Neural cell (in vitro differentiated cells): ENCODE measurements around the gene HIBADH.

Experiments used
- EZH2 ChIP-seq: fragments of 200-600, 300-800 bp; shearing (Covaris generic), sonication (generic); IDR thresholded peaks from 2 replicates; pipeline ENCODE4 v1.6.1; 2014; ENCODE audit warnings: antibody characterized with exemption, low read length, borderline replicate concordance, mild to moderate bottlenecking; ENCODE audit not compliant: insufficient read depth, poor library complexity, severe bottlenecking
- POLR2AphosphoS5 ChIP-seq: IDR thresholded peaks from 2 replicates; pipeline ENCODE4 v1.6.1; 2012
- RAD21 ChIP-seq: fragments of 450-650 bp; conservative IDR thresholded peaks from 2 replicates; pipeline ENCODE4 v1.6.1; 2014; ENCODE audit warnings: antibody characterized with exemption, mild to moderate bottlenecking, moderate library complexity
- TAF1 ChIP-seq: IDR thresholded peaks from 2 replicates; pipeline ENCODE4 v1.6.1; 2012; ENCODE audit warnings: low read depth
- TF ChIP-seq, protein P1 (sequence below): fragments of 450-650 bp; IDR thresholded peaks from 2 replicates; pipeline ENCODE4 v1.5.1; 2014; ENCODE audit warnings: antibody characterized with exemption, mild to moderate bottlenecking, moderate library complexity; ENCODE audit not compliant: poor library complexity, severe bottlenecking
- TF ChIP-seq, protein P2 (sequence below): IDR thresholded peaks from 2 replicates; pipeline ENCODE4 v1.6.1; 2012; ENCODE audit warnings: borderline replicate concordance

DNA sequence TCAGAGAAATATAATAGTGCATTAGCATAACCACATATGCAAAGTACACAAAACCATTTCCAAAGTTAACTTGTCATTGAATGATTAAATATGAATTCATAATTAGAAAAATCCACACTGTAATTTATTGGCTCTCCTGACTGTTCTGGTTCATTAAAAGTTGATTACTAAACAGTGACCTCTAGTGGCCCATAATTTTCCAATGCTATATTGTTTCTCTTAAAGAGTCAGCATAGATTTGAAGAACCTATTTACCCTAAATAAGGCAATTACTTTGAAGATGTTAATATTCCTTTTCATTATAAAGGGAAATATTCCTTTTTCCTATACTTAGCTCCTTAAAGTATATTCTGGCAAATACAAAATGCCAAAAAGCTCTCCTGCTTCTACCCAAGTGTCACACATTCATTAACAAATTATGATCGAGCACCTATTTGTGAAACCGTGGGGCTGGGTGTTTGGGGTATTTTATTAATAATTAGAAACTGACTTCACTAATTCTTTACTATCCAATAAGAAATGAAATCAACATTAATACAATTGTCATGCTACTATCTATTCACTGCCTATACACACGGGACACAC lies 86.2 kb downstream of the HIBADH start:
- TF ChIP-seq, protein P1, sequence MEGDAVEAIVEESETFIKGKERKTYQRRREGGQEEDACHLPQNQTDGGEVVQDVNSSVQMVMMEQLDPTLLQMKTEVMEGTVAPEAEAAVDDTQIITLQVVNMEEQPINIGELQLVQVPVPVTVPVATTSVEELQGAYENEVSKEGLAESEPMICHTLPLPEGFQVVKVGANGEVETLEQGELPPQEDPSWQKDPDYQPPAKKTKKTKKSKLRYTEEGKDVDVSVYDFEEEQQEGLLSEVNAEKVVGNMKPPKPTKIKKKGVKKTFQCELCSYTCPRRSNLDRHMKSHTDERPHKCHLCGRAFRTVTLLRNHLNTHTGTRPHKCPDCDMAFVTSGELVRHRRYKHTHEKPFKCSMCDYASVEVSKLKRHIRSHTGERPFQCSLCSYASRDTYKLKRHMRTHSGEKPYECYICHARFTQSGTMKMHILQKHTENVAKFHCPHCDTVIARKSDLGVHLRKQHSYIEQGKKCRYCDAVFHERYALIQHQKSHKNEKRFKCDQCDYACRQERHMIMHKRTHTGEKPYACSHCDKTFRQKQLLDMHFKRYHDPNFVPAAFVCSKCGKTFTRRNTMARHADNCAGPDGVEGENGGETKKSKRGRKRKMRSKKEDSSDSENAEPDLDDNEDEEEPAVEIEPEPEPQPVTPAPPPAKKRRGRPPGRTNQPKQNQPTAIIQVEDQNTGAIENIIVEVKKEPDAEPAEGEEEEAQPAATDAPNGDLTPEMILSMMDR, result peak; percentile 77
- TF ChIP-seq RAD21 (peak; percentile 78), EZH2 (no peak), POLR2AphosphoS5 (no peak), TAF1 (no peak)
- TF ChIP-seq, protein P2, sequence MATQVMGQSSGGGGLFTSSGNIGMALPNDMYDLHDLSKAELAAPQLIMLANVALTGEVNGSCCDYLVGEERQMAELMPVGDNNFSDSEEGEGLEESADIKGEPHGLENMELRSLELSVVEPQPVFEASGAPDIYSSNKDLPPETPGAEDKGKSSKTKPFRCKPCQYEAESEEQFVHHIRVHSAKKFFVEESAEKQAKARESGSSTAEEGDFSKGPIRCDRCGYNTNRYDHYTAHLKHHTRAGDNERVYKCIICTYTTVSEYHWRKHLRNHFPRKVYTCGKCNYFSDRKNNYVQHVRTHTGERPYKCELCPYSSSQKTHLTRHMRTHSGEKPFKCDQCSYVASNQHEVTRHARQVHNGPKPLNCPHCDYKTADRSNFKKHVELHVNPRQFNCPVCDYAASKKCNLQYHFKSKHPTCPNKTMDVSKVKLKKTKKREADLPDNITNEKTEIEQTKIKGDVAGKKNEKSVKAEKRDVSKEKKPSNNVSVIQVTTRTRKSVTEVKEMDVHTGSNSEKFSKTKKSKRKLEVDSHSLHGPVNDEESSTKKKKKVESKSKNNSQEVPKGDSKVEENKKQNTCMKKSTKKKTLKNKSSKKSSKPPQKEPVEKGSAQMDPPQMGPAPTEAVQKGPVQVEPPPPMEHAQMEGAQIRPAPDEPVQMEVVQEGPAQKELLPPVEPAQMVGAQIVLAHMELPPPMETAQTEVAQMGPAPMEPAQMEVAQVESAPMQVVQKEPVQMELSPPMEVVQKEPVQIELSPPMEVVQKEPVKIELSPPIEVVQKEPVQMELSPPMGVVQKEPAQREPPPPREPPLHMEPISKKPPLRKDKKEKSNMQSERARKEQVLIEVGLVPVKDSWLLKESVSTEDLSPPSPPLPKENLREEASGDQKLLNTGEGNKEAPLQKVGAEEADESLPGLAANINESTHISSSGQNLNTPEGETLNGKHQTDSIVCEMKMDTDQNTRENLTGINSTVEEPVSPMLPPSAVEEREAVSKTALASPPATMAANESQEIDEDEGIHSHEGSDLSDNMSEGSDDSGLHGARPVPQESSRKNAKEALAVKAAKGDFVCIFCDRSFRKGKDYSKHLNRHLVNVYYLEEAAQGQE, result no peak
